Panc1 (cell line): ENCODE measurements around the gene VPS36. TPM values are rescaled to one million over a fixed set of nuclear protein-coding genes. Genes with fewer than 3 reads are reported as not detected.

Experiments
- ATAC-seq: fragments of 200-7000 bp; cut with Tn5 transposase; 2 replicates; pipeline ENCODE4 v1.9.1; 2020; ENCODE audit warnings: mild to moderate bottlenecking, moderate library complexity
- BruUV-seq: library from RNA; stranded (reverse); fragments of 400-500 nt; replicated peaks from 2 replicates; lab custom pipeline; 2021; lab: Mats Ljungman, UMichigan
- CTCF ChIA-PET: fragments of 300-600 bp; sonication (Branson Sonifier 250); formaldehyde crosslinking; loops from one replicate; lab custom pipeline; 2022; ENCODE audit warnings: antibody characterized with exemption; lab: Charles Lee
- POLR2A ChIA-PET: fragments of 300-600 bp; sonication (Branson Sonifier 250); formaldehyde crosslinking; loops from one replicate; lab custom pipeline; 2022; ENCODE audit warnings: antibody characterized with exemption; lab: Charles Lee
- DNase-seq: peaks from one replicate; pipeline ENCODE4 v3.0.0-alpha.2; 2010; ENCODE audit warnings: low read depth, low spot score
- H3K27ac ChIP-seq: 2 replicates; pipeline ENCODE4 v1.5.1; 2011; ENCODE audit warnings: mild to moderate bottlenecking, low read length, inconsistent platforms
- H3K27me3 ChIP-seq: fragments of 200-500 bp; sonication (Bioruptor generic); 2 replicates; pipeline ENCODE4 v1.6.0; 2014; ENCODE audit warnings: low read length, inconsistent platforms; ENCODE audit not compliant: control insufficient read depth, insufficient read depth
- H3K36me3 ChIP-seq: fragments of 200-500 bp; sonication (Bioruptor generic); 2 replicates; pipeline ENCODE4 v1.5.1; 2014; ENCODE audit warnings: inconsistent platforms, mild to moderate bottlenecking, low read length, moderate library complexity; ENCODE audit not compliant: control insufficient read depth, insufficient read depth
- H3K4me1 ChIP-seq: 2 replicates; pipeline ENCODE4 v1.5.1; 2011; ENCODE audit warnings: inconsistent platforms, mild to moderate bottlenecking, low read length, moderate library complexity; ENCODE audit not compliant: control insufficient read depth, insufficient read depth
- H3K4me3 ChIP-seq, 2 experiments: 2 replicates each; pipeline ENCODE4 v1.5.1; 2011 to 2012; ENCODE audit warnings: low read depth in 2 of 2, low read length in 2 of 2, mild to moderate bottlenecking in 2 of 2, inconsistent platforms in 1 of 2, moderate library complexity in 1 of 2
- H3K9me3 ChIP-seq: fragments of 200-500 bp; sonication (Bioruptor generic); 2 replicates; pipeline ENCODE4 v1.5.1; 2014; ENCODE audit warnings: low read depth, mild to moderate bottlenecking, inconsistent platforms, low read length, moderate library complexity; ENCODE audit not compliant: control insufficient read depth, insufficient read depth
- POLR2AphosphoS5 ChIP-seq: IDR thresholded peaks from 2 replicates; pipeline ENCODE4 v1.6.1; 2012; ENCODE audit warnings: mild to moderate bottlenecking, low read depth, low read length, moderate library complexity
- SIN3A ChIP-seq: IDR thresholded peaks from 2 replicates; pipeline ENCODE4 v1.6.1; 2012; ENCODE audit warnings: low read depth, mild to moderate bottlenecking, low read length, moderate library complexity, borderline replicate concordance; ENCODE audit not compliant: insufficient read depth
- TCF7L2 ChIP-seq: IDR thresholded peaks from 2 replicates; pipeline ENCODE4 v1.6.1; 2011; ENCODE audit warnings: mild to moderate bottlenecking, low read depth, low read length, inconsistent platforms
- in situ Hi-C: cut with HindIII; loops from 2 replicates; pipeline ENCODE4 v1.10.0; 2016; ENCODE audit warnings: low sequenced_read_pairs, low pct_unique_long_range_greater_than_20kb
- intact Hi-C: fragments of 100-400 bp; cut with micrococcal nuclease; formaldehyde crosslinking; loops from one replicate; pipeline ENCODE4 v1.10.0; 2022; ENCODE audit not compliant: unreplicated experiment
- total RNA-seq: library from RNA; stranded (reverse); gene quantifications from one replicate; pipeline ENCODE4 v1.2.1, GENCODE V29; 2021; ENCODE audit not compliant: unreplicated experiment
- TF ChIP-seq, protein P1 (sequence below): fragments of 450-650 bp; IDR thresholded peaks from 2 replicates; pipeline ENCODE4 v1.5.1; 2017; ENCODE audit warnings: mild to moderate bottlenecking
- TF ChIP-seq, protein P2 (sequence below), 2 experiments: IDR thresholded peaks; 2 replicates each; pipeline ENCODE4 v1.6.1; 2011 to 2012; ENCODE audit warnings: low read depth in 2 of 2, control low read depth in 1 of 2, low read length in 1 of 2, mild to moderate bottlenecking in 1 of 2, moderate library complexity in 1 of 2; ENCODE audit not compliant: insufficient read depth in 1 of 2

Gene VPS36
- total RNA-seq, 1 experiment from 2014 or later = 32.1 TPM

DNA sequence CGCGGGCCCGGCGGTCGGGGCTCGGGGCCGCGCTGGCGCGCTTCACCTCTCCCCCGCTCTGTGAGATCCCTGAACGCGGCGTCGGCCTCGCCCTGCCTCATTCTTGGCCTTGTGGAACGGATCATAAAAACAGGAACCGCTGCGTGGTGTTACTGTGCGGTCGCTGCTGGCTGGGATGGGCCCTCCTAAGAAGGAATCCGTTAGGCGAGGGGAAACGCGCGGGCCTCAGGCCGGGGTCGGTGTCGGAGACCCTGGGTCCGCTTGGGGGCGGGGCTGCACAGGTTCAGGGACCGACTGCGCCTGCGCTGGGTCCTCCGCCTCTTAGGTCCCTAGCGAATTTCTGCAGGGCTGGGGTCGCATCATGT is 5.2 kb upstream of the VPS36 start:
- no TSS peak for BruUV-seq
- no peaks in the 10 kb centered on the region for H3K9me3 ChIP-seq
- H3K4me3 ChIP-seq = peak overlapping the region; percentile 82 to 90
- H3K36me3 ChIP-seq = peaks cover 19% of the 10 kb centered on the region
- TF ChIP-seq SIN3A = no peak
- TF ChIP-seq, protein P1, sequence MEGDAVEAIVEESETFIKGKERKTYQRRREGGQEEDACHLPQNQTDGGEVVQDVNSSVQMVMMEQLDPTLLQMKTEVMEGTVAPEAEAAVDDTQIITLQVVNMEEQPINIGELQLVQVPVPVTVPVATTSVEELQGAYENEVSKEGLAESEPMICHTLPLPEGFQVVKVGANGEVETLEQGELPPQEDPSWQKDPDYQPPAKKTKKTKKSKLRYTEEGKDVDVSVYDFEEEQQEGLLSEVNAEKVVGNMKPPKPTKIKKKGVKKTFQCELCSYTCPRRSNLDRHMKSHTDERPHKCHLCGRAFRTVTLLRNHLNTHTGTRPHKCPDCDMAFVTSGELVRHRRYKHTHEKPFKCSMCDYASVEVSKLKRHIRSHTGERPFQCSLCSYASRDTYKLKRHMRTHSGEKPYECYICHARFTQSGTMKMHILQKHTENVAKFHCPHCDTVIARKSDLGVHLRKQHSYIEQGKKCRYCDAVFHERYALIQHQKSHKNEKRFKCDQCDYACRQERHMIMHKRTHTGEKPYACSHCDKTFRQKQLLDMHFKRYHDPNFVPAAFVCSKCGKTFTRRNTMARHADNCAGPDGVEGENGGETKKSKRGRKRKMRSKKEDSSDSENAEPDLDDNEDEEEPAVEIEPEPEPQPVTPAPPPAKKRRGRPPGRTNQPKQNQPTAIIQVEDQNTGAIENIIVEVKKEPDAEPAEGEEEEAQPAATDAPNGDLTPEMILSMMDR = no peak
- TF ChIP-seq, protein P2, sequence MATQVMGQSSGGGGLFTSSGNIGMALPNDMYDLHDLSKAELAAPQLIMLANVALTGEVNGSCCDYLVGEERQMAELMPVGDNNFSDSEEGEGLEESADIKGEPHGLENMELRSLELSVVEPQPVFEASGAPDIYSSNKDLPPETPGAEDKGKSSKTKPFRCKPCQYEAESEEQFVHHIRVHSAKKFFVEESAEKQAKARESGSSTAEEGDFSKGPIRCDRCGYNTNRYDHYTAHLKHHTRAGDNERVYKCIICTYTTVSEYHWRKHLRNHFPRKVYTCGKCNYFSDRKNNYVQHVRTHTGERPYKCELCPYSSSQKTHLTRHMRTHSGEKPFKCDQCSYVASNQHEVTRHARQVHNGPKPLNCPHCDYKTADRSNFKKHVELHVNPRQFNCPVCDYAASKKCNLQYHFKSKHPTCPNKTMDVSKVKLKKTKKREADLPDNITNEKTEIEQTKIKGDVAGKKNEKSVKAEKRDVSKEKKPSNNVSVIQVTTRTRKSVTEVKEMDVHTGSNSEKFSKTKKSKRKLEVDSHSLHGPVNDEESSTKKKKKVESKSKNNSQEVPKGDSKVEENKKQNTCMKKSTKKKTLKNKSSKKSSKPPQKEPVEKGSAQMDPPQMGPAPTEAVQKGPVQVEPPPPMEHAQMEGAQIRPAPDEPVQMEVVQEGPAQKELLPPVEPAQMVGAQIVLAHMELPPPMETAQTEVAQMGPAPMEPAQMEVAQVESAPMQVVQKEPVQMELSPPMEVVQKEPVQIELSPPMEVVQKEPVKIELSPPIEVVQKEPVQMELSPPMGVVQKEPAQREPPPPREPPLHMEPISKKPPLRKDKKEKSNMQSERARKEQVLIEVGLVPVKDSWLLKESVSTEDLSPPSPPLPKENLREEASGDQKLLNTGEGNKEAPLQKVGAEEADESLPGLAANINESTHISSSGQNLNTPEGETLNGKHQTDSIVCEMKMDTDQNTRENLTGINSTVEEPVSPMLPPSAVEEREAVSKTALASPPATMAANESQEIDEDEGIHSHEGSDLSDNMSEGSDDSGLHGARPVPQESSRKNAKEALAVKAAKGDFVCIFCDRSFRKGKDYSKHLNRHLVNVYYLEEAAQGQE (IDR thresholded peaks at IDR 0.05; ENCODE audit: insufficient read depth in 1 of 2, low read depth in 2 of 2, low read length in 1 of 2) = no peak
- no peak for TF ChIP-seq TCF7L2
- TF ChIP-seq POLR2AphosphoS5 = no peak
- ATAC-seq = peak; percentile 78
- peak; percentile 20 for DNase-seq
- ChIA-PET CTCF (no interaction called here), POLR2A (no interaction called here)
- intact Hi-C loops = no loop called here
- H3K27ac ChIP-seq = peak overlapping the region; percentile 93
- in situ Hi-C loops = no loop called here
- no peaks in the 10 kb centered on the region for H3K27me3 ChIP-seq
- H3K4me1 ChIP-seq = peaks cover 21% of the 10 kb centered on the region; the same call in 1 of the 2 replicates

DNA sequence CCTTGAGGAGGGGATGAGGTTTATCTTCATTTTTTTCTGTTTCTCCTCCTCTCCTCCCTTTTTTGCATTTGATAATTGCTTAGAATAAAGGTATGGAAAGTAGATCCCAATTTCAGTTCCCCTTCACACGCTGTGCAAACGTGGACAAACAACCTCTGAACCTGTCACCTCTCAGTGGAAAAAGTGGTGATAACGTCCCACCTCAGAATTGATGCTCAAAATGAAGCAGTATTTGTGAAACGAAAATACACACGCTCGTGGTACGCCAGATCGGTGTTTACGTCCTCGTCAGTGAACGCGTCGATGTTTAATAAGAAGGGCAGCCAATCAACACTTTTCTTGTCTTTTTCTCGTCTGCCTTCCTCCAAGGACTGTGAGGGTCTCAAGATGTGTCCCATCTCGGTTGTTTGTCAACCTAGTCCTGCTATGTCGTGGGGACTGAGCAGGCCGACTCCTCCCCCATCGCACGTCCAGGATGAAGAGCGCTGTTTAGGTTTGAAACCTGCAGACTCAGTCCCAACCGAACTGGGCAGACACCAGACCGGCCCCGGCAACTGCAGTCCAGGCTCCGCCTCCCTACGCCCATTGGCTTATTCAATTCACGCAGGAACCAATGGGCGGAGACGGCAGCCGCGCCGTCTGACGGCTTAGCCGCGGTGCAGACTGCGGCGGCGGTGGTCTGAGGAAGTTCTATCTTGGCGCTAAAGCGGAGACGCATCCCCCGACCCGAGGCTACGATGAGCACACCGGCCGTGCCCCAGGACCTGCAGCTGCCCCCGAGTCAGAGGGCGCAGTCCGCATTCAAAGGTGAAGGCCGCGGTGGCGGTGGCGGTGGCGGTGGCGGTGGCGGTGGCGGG is 4.6 kb upstream of the VPS36 start, which contains the start of gene CKAP2:
Gene CKAP2, plus strand, starts transcription at position 659 of the 857 bp plus-strand sequence. Its CDS starts 79 bp downstream, at position 738.
- peak within 1 kb of the TSS; percentile 82 to 90 for H3K4me3 ChIP-seq
- DNase-seq (peak; percentile 78), ATAC-seq (peak; percentile 94)
- H3K27ac ChIP-seq = peak within 1 kb of the TSS; percentile 93
- H3K9me3 ChIP-seq = no peaks in the 10 kb centered on the region
- ChIA-PET POLR2A (no interaction called here), CTCF (no interaction called here)
- peaks cover 18% of the 10 kb centered on the region for H3K36me3 ChIP-seq
- TF ChIP-seq TCF7L2 = no peak
- peak; percentile 67; the same call in 1 of the 2 replicates for TF ChIP-seq SIN3A
- TF ChIP-seq, protein P1 = no peak
- peak; percentile 87 for TF ChIP-seq POLR2AphosphoS5
- TF ChIP-seq, protein P2 (IDR thresholded peaks at IDR 0.05; ENCODE audit: insufficient read depth in 1 of 2, low read depth in 2 of 2, low read length in 1 of 2) = no peak
- in situ Hi-C loops = no loop called here
- intact Hi-C loops = no loop called here
- H3K4me1 ChIP-seq = peaks cover 21% of the 10 kb centered on the region; the same call in 1 of the 2 replicates
- BruUV-seq = TSS peak; percentile 92
- H3K27me3 ChIP-seq = no peaks in the 10 kb centered on the region
